HepG2 (cell line): ENCODE results near the gene CDKN2AIP. TPM values are rescaled to one million over a fixed set of nuclear protein-coding genes. Genes with fewer than 3 reads are reported as not detected.

Source experiments
- ATAC-seq: fragments of 200-7000 bp; cut with Tn5 transposase; 3 replicates; pipeline ENCODE4 v1.9.1; 2020; ENCODE audit warnings: mild to moderate bottlenecking, moderate library complexity
- BruUV-seq: library from RNA; stranded (reverse); fragments of 400-500 nt; replicated peaks from 2 replicates; lab custom pipeline; 2021; lab: Mats Ljungman, UMichigan
- CTCF ChIA-PET: fragments of 300-600 bp; formaldehyde crosslinking; extraction: SDS; loops from one replicate; lab custom pipeline; 2021; ENCODE audit warnings: low total read pairs, inconsistent platforms, low intra/inter-chr PET ratio; lab: Yijun Ruan, JAX
- POLR2A ChIA-PET: fragments of 350-600 bp; sonication (Branson Sonifier 250); formaldehyde crosslinking; loops from one replicate; lab custom pipeline; 2020; ENCODE audit warnings: antibody characterized with exemption, inconsistent platforms; lab: Yijun Ruan, JAX
- DNase-seq: peaks from one replicate; pipeline ENCODE4 v3.0.0-alpha.2; 2015; ENCODE audit warnings: low spot score
- FAIRE-seq: peaks from 3 replicates; lab custom pipeline; 2011; peaks lifted over from hg19 to GRCh38; lab: Jason Lieb, UNC
- H2AFZ ChIP-seq: one replicate; pipeline ENCODE4 v1.6.1; 2011; ENCODE audit warnings: low read length, inconsistent platforms
- H3K27ac ChIP-seq: fragments of 300-600 bp; 3 replicates; pipeline ENCODE4 v1.8.0; 2011; ENCODE audit warnings: mixed run types, mild to moderate bottlenecking, mixed read lengths, low read length, inconsistent platforms; ENCODE audit not compliant: insufficient read depth; ENCODE audit errors: extremely low read length
- H3K27me3 ChIP-seq, 2 experiments: fragments of 200-600 bp in 1 of 2; 2 replicates in 1 of 2; 3 replicates in 1 of 2; pipeline versions ENCODE4 v1.6.0 to v1.8.0; 2011; ENCODE audit warnings: low read length in 2 of 2, mild to moderate bottlenecking in 2 of 2, moderate library complexity in 2 of 2, inconsistent platforms in 1 of 2; ENCODE audit not compliant: insufficient read depth in 2 of 2, control insufficient read depth in 1 of 2
- H3K36me3 ChIP-seq, 2 experiments: fragments of 200-600 bp in 1 of 2; replicated peaks in 1 of 2; 2 replicates in 1 of 2; 3 replicates in 1 of 2; pipeline versions ENCODE4 v1.5.1 to v1.8.0; 2011; ENCODE audit warnings: low read length in 2 of 2, inconsistent platforms in 1 of 2; ENCODE audit not compliant: insufficient read depth in 2 of 2, control insufficient read depth in 1 of 2
- H3K4me1 ChIP-seq: 2 replicates; pipeline ENCODE4 v1.5.1; 2012; ENCODE audit warnings: low read length, inconsistent platforms; ENCODE audit not compliant: insufficient read depth
- H3K4me2 ChIP-seq: 2 replicates; pipeline ENCODE4 v1.6.0; 2011; ENCODE audit warnings: low read depth, low read length, inconsistent platforms
- H3K4me3 ChIP-seq, 3 experiments: fragments of 200-600 bp in 1 of 3; sonication (generic), shearing (Covaris generic) in 1 of 3; replicated peaks in 1 of 3; 2 replicates each; pipeline ENCODE4 v1.5.1; 2011 to 2016; ENCODE audit warnings: low read length in 3 of 3, inconsistent platforms in 2 of 3, low read depth in 2 of 3, mild to moderate bottlenecking in 2 of 3, control low read depth in 1 of 3, mixed read lengths in 1 of 3; ENCODE audit not compliant: insufficient read depth in 1 of 3
- H3K79me2 ChIP-seq: one replicate; pipeline ENCODE4 v1.6.1; 2011; ENCODE audit warnings: low read length, inconsistent platforms; ENCODE audit not compliant: insufficient read depth
- H3K9ac ChIP-seq: 2 replicates; pipeline ENCODE4 v1.6.0; 2011; ENCODE audit warnings: mild to moderate bottlenecking, low read depth, low read length, inconsistent platforms; ENCODE audit not compliant: insufficient read depth
- H3K9me3 ChIP-seq: 2 replicates; pipeline ENCODE4 v1.5.1; 2012; ENCODE audit warnings: mild to moderate bottlenecking, low read length
- H4K20me1 ChIP-seq: 2 replicates; pipeline ENCODE4 v1.6.0; 2011; ENCODE audit warnings: inconsistent platforms, mild to moderate bottlenecking, low read length, moderate library complexity; ENCODE audit not compliant: insufficient read depth
- FOXA3 ChIP-seq: IDR thresholded peaks from 2 replicates; pipeline ENCODE4 v1.6.1; 2016; ENCODE audit warnings: missing genetic modification reagents, missing compliant biosample characterization
- POLR2G ChIP-seq: fragments of 200-400 bp; formaldehyde crosslinking; IDR thresholded peaks from 2 replicates; pipeline ENCODE4 v1.6.1; 2018; ENCODE audit warnings: mild to moderate bottlenecking, low read depth, low read length, moderate library complexity
- ZBTB1 ChIP-seq: sonication (generic); formaldehyde crosslinking; IDR thresholded peaks from 2 replicates; pipeline ENCODE4 v1.4.0; 2020; ENCODE audit warnings: missing genetic modification reagents, borderline replicate concordance
- ZBTB38 ChIP-seq: sonication (generic); formaldehyde crosslinking; IDR thresholded peaks from 2 replicates; pipeline ENCODE4 v1.5.1; 2020; ENCODE audit warnings: mild to moderate bottlenecking, missing genetic modification reagents
- ZMAT3 ChIP-seq: sonication (generic); formaldehyde crosslinking; conservative IDR thresholded peaks from 2 replicates; pipeline ENCODE4 v1.7.0; 2021; ENCODE audit warnings: missing genetic modification reagents
- ZNF180 ChIP-seq: sonication (generic); formaldehyde crosslinking; IDR thresholded peaks from 2 replicates; pipeline ENCODE4 v1.4.0; 2020; ENCODE audit warnings: low read depth, missing genetic modification reagents, borderline replicate concordance
- ZNF382 ChIP-seq: sonication (generic); formaldehyde crosslinking; IDR thresholded peaks from 2 replicates; pipeline ENCODE4 v1.5.0; 2020; ENCODE audit warnings: missing genetic modification reagents, mild to moderate bottlenecking, borderline replicate concordance
- ZNF772 ChIP-seq: sonication (generic); formaldehyde crosslinking; IDR thresholded peaks from 2 replicates; pipeline ENCODE4 v1.5.0; 2020; ENCODE audit warnings: mild to moderate bottlenecking, missing genetic modification reagents
- WGBS: methylation state at CpG from one replicate; pipeline ENCODE4 v1.1.6; 2017; ENCODE audit warnings: low lambda C conversion rate; 5-methylcytosine and 5-hydroxymethylcytosine counted together
- in situ Hi-C: cut with HindIII; loops from 2 replicates; pipeline ENCODE4 v1.10.0; 2017; ENCODE audit warnings: low pct_unique_long_range_greater_than_20kb; ENCODE audit not compliant: extremely low pct_ligation_motif_present
- intact Hi-C: fragments of 100-400 bp; cut with micrococcal nuclease; formaldehyde crosslinking; loops from one replicate; pipeline ENCODE4 v1.10.0; 2022; ENCODE audit not compliant: unreplicated experiment
- polyA plus RNA-seq, 8 experiments: library from polyadenylated mRNA; depleted of rRNA in 3 of 8; stranded (reverse) in 7 of 8; unstranded in 1 of 8; fragments of >200 nt; fragmentation: Illumina TruSeq in 4 of 8; extraction: Trizol in 4 of 8; gene quantifications; 2 replicates each; pipeline versions ENCODE4 v1.2.1 to v1.2.3, GENCODE V29; 2011 to 2016; ENCODE audit warnings: low read depth in 4 of 8, missing spikeins in 1 of 8, mixed read lengths in 1 of 8; ENCODE audit not compliant: insufficient read depth in 1 of 8
- total RNA-seq, 5 experiments: library from RNA; depleted of rRNA; stranded (reverse); fragments of >200 nt; fragmentation: Illumina TruSeq; extraction: Trizol; gene quantifications; 2 replicates each; pipeline ENCODE4 v1.2.3, GENCODE V29; 2016; ENCODE audit warnings: low read depth in 1 of 5
- TF ChIP-seq, protein P1 (sequence below): sonication (generic); formaldehyde crosslinking; conservative IDR thresholded peaks from 2 replicates; pipeline ENCODE4 v1.4.0; 2020; ENCODE audit warnings: missing genetic modification reagents
- TF ChIP-seq, protein P2 (sequence below): IDR thresholded peaks from 2 replicates; pipeline ENCODE4 v1.6.1; 2016; ENCODE audit warnings: missing compliant biosample characterization, missing genetic modification reagents, borderline replicate concordance
- TF ChIP-seq, protein P3 (sequence below), 2 experiments: sonication (generic) in 1 of 2; formaldehyde crosslinking in 1 of 2; IDR thresholded peaks; 2 replicates each; pipeline versions ENCODE4 v1.5.1 to v1.6.1; 2011 to 2020; ENCODE audit warnings: borderline replicate concordance in 1 of 2, low read depth in 1 of 2, low read length in 1 of 2, mild to moderate bottlenecking in 1 of 2, missing genetic modification reagents in 1 of 2, moderate library complexity in 1 of 2

Gene CDKN2AIP
- total and polyA plus RNA-seq, 2 of the 13 experiments (the other 11 are each of a cell fraction or from before 2014, with no cell fraction given) = 17.0 to 18.7 TPM

DNA sequence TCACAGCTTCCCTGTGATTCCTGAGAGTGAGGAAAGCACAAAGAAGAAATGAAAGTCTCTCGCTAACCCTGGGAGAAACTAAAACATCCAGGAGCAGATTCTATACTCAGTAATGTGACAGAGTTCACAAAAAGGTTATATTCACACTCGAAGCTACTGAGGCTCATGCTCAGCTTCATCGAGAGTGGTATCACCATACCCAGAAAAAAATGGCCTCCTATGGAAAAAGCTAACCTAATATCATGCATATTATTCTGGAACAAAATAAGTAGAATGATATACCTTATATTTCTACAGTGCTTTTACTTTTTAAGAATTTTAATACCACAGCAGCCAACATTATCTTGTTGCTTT lies 13.5 kb upstream of the CDKN2AIP start:
- no peaks in the 10 kb centered on the region for H3K27me3 ChIP-seq
- CTCF ChIA-PET = no interaction called here

DNA sequence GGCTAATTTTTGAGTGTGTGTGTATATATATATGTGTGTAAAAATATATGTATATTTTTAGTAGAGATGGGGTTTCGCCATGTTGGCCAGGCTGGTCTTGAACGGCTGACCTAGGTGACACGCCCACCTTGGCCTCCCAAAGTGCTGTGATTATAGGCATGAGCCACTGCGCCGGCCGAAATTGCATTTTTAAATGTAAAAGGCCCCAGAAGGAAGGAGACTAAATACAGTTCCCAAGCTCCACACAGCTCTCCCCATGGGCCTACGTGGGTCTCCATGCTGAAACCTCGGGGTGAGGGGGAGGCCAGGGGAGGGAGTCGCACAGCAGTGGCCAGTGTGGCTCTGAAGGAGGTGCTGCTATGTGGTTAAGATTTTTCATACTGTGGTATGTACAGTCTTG lies 12.8 kb upstream of the CDKN2AIP start:
- FAIRE-seq (no peak), DNase-seq (no peak), ATAC-seq (no peak)
- Histone ChIP-seq H3K4me3 (no peak overlapping the region), H4K20me1 (no peaks in the 10 kb centered on the region), H3K9ac (no peak overlapping the region), H3K4me2 (peak overlapping the region; percentile 1; the same call in 1 of the 2 replicates), H3K79me2 (no peaks in the 10 kb centered on the region), H3K4me1 (peaks cover 14% of the 10 kb centered on the region), H3K27ac (no peak overlapping the region), H3K27me3 (no peaks in the 10 kb centered on the region), H2AFZ (no peak overlapping the region), H3K9me3 (no peaks in the 10 kb centered on the region), H3K36me3 (no peaks in the 10 kb centered on the region)
- in situ Hi-C loops (no loop called here), intact Hi-C loops (no loop called here)
- 70% methylated on average over 9 of the region's 9 CpGs for WGBS
- BruUV-seq = no TSS peak
- POLR2A ChIA-PET = interaction anchor here (3.0 kb wide), 1 partner anchor 12 kb away, joined by 17 read pairs; the partner anchor contains the start of gene CDKN2AIP
- CTCF ChIA-PET = no interaction called here
- no peak for TF ChIP-seq POLR2G
- no peak for TF ChIP-seq ZBTB38 (CRISPR knock-in tag)
- TF ChIP-seq, protein P1, sequence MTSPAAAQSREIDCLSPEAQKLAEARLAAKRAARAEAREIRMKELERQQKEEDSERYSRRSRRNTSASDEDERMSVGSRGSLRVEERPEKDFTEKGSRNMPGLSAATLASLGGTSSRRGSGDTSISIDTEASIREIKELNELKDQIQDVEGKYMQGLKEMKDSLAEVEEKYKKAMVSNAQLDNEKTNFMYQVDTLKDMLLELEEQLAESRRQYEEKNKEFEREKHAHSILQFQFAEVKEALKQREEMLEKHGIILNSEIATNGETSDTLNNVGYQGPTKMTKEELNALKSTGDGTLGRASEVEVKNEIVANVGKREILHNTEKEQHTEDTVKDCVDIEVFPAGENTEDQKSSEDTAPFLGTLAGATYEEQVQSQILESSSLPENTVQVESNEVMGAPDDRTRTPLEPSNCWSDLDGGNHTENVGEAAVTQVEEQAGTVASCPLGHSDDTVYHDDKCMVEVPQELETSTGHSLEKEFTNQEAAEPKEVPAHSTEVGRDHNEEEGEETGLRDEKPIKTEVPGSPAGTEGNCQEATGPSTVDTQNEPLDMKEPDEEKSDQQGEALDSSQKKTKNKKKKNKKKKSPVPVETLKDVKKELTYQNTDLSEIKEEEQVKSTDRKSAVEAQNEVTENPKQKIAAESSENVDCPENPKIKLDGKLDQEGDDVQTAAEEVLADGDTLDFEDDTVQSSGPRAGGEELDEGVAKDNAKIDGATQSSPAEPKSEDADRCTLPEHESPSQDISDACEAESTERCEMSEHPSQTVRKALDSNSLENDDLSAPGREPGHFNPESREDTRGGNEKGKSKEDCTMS (CRISPR knock-in tag) = no peak
- TF ChIP-seq, protein P2, sequence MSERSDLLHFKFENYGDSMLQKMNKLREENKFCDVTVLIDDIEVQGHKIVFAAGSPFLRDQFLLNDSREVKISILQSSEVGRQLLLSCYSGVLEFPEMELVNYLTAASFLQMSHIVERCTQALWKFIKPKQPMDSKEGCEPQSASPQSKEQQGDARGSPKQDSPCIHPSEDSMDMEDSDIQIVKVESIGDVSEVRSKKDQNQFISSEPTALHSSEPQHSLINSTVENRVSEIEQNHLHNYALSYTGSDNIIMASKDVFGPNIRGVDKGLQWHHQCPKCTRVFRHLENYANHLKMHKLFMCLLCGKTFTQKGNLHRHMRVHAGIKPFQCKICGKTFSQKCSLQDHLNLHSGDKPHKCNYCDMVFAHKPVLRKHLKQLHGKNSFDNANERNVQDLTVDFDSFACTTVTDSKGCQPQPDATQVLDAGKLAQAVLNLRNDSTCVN (CRISPR knock-in tag) = no peak

More for the DNA sequence above, 13.5 kb upstream of the CDKN2AIP start:
- TF ChIP-seq FOXA3 = no peak
- no peak for TF ChIP-seq ZBTB1
- TF ChIP-seq ZMAT3 = no peak
- TF ChIP-seq ZNF382 = no peak
- no peak for TF ChIP-seq ZNF772
- TF ChIP-seq, protein P3, sequence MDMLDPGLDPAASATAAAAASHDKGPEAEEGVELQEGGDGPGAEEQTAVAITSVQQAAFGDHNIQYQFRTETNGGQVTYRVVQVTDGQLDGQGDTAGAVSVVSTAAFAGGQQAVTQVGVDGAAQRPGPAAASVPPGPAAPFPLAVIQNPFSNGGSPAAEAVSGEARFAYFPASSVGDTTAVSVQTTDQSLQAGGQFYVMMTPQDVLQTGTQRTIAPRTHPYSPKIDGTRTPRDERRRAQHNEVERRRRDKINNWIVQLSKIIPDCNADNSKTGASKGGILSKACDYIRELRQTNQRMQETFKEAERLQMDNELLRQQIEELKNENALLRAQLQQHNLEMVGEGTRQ (IDR thresholded peaks at IDR 0.05; ENCODE audit: low read depth, low read length) = no peak
- TF ChIP-seq, protein P3 (CRISPR knock-in tag; IDR thresholded peaks at IDR 0.05; ENCODE audit: borderline replicate concordance) = no peak
- TF ChIP-seq ZNF180 (CRISPR knock-in tag) = no peak
- TF ChIP-seq, all 625 proteins: peak for 0
- H2AFZ ChIP-seq = peak overlapping the region; percentile 89
- no TSS peak for BruUV-seq
- intact Hi-C loops = no loop called here
- no peak for ATAC-seq
- DNase-seq = no peak
- H3K4me1 ChIP-seq = peaks cover 10% of the 10 kb centered on the region
- H3K4me3 ChIP-seq = peak overlapping the region in 2 of 3 experiments; percentile 3 to 33; a peak in 1 of 6 replicates
- POLR2A ChIA-PET = interaction anchor here (0.5 to 3.0 kb wide), 2 partner anchors 8 to 13 kb away, joined by 3 to 17 read pairs; partner anchors contain the start of gene CDKN2AIP
- H3K9me3 ChIP-seq = no peaks in the 10 kb centered on the region
- no peaks in the 10 kb centered on the region for H3K36me3 ChIP-seq
- no peak for FAIRE-seq
- H3K9ac ChIP-seq = no peak overlapping the region; the same call in 1 of the 2 replicates
- in situ Hi-C loops = no loop called here
- no peak overlapping the region for H3K27ac ChIP-seq
- peak overlapping the region; percentile 60 for H3K4me2 ChIP-seq
- 21% methylated on average over 3 of the region's 3 CpGs for WGBS
- no peaks in the 10 kb centered on the region for H4K20me1 ChIP-seq
- no peaks in the 10 kb centered on the region for H3K79me2 ChIP-seq
